H1 (cell line): ENCODE data around the gene TSEN54. TPM values are rescaled to one million over a fixed set of nuclear protein-coding genes. Genes with fewer than 3 reads are reported as not detected.

Experiments
- CTCF ChIA-PET: fragments of 300-600 bp; sonication (Branson Sonifier 250); formaldehyde crosslinking; loops from one replicate; lab custom pipeline; 2021; ENCODE audit not compliant: partially characterized antibody; lab: Charles Lee
- POLR2A ChIA-PET: fragments of 300-600 bp; sonication (Branson Sonifier 250); formaldehyde crosslinking; loops from one replicate; lab custom pipeline; 2021; ENCODE audit warnings: inconsistent platforms; ENCODE audit not compliant: partially characterized antibody; lab: Charles Lee
- DNase-seq, 2 experiments: peaks; one replicate each; pipeline versions ENCODE4 v3.0.0 to v3.0.0-alpha.2; 2010 to 2022; ENCODE audit warnings: low spot score in 2 of 2, low read depth in 1 of 2, mixed read lengths in 1 of 2
- FAIRE-seq: peaks from 2 replicates; lab custom pipeline; 2011; peaks lifted over from hg19 to GRCh38; lab: Jason Lieb, UNC
- H2AFZ ChIP-seq: 2 replicates; pipeline ENCODE4 v1.8.1; 2012; ENCODE audit warnings: low read length, inconsistent platforms
- H2AK5ac ChIP-seq: 2 replicates; pipeline ENCODE4 v1.6.1; 2013; ENCODE audit warnings: low read depth, low read length
- H2BK120ac ChIP-seq: replicated peaks from 2 replicates; pipeline ENCODE3; 2013; ENCODE audit warnings: low read depth, low read length, inconsistent platforms
- H2BK12ac ChIP-seq: 2 replicates; pipeline ENCODE4 v1.6.1; 2013; ENCODE audit warnings: low read depth, low read length
- H2BK15ac ChIP-seq: 2 replicates; pipeline ENCODE4 v1.6.1; 2013; ENCODE audit warnings: low read length
- H2BK20ac ChIP-seq: 2 replicates; pipeline ENCODE4 v1.6.1; 2013; ENCODE audit warnings: low read length
- H2BK5ac ChIP-seq: 2 replicates; pipeline ENCODE4 v1.6.1; 2013; ENCODE audit warnings: low read depth, low read length
- H3K14ac ChIP-seq: 2 replicates; pipeline ENCODE4 v1.6.1; 2013; ENCODE audit warnings: inconsistent platforms; ENCODE audit not compliant: insufficient read length
- H3K18ac ChIP-seq: 2 replicates; pipeline ENCODE4 v1.6.1; 2013; ENCODE audit warnings: low read length; ENCODE audit errors: extremely low read depth
- H3K23ac ChIP-seq: 2 replicates; pipeline ENCODE4 v1.6.1; 2013; ENCODE audit warnings: inconsistent platforms; ENCODE audit not compliant: insufficient read length
- H3K23me2 ChIP-seq: 2 replicates; pipeline ENCODE4 v1.6.1; 2013; ENCODE audit warnings: low read depth, low read length
- H3K27ac ChIP-seq: 2 replicates; pipeline ENCODE4 v1.6.1; 2011; ENCODE audit warnings: low read depth, low read length, inconsistent platforms
- H3K27me3 ChIP-seq, 4 experiments: replicated peaks in 1 of 4; 1 replicate in 1 of 4; 2 replicates in 3 of 4; pipeline versions ENCODE4 v1.6.1 to v1.8.1; 2011 to 2013; ENCODE audit warnings: low read length in 3 of 4, mild to moderate bottlenecking in 3 of 4, inconsistent platforms in 2 of 4, mixed read lengths in 2 of 4, moderate library complexity in 1 of 4; ENCODE audit not compliant: control insufficient read depth in 3 of 4, insufficient read depth in 3 of 4; ENCODE audit errors: extremely low read depth in 1 of 4
- H3K36me3 ChIP-seq, 4 experiments: 2 replicates each; pipeline versions ENCODE4 v1.6.1 to v1.8.1; 2011 to 2013; ENCODE audit warnings: mild to moderate bottlenecking in 4 of 4, low read length in 3 of 4, moderate library complexity in 2 of 4, control low read depth in 1 of 4, inconsistent platforms in 1 of 4; ENCODE audit not compliant: insufficient read depth in 4 of 4, control insufficient read depth in 2 of 4
- H3K4ac ChIP-seq: replicated peaks from 2 replicates; pipeline ENCODE3; 2013; ENCODE audit warnings: low read length, low read depth, mixed read lengths, inconsistent platforms; ENCODE audit not compliant: insufficient read length
- H3K4me1 ChIP-seq, 4 experiments: replicated peaks in 1 of 4; 1 replicate in 1 of 4; 2 replicates in 3 of 4; pipeline versions ENCODE4 v1.6.1 to v1.8.1; 2011 to 2013; ENCODE audit warnings: low read length in 3 of 4, inconsistent platforms in 2 of 4, mixed read lengths in 1 of 4; ENCODE audit not compliant: insufficient read depth in 4 of 4, control insufficient read depth in 3 of 4
- H3K4me2 ChIP-seq, 2 experiments: 2 replicates each; pipeline versions ENCODE4 v1.6.1 to v1.8.1; 2011 to 2013; ENCODE audit warnings: low read depth in 2 of 2, low read length in 2 of 2, control low read depth in 1 of 2, inconsistent platforms in 1 of 2, mild to moderate bottlenecking in 1 of 2; ENCODE audit not compliant: insufficient read depth in 1 of 2
- H3K4me3 ChIP-seq, 4 experiments: fragments of 200-600, 300-600 bp in 1 of 4; sonication (generic), shearing (Covaris generic), sonication (Bioruptor Twin) in 1 of 4; 2 replicates each; pipeline versions ENCODE4 v1.5.1 to v1.8.1; 2011 to 2016; ENCODE audit warnings: low read length in 4 of 4, low read depth in 3 of 4, control low read depth in 2 of 4, inconsistent platforms in 2 of 4, mild to moderate bottlenecking in 2 of 4, mixed read lengths in 1 of 4, moderate library complexity in 1 of 4; ENCODE audit not compliant: insufficient read depth in 2 of 4; ENCODE audit errors: extremely low read depth in 1 of 4
- H3K56ac ChIP-seq: replicated peaks from 2 replicates; pipeline ENCODE3; 2013; ENCODE audit warnings: low read depth, mild to moderate bottlenecking, mixed read lengths, low read length, inconsistent platforms; ENCODE audit not compliant: insufficient read length
- H3K79me1 ChIP-seq: 2 replicates; pipeline ENCODE4 v1.6.1; 2013; ENCODE audit warnings: low read depth, low read length, control low read depth
- H3K79me2 ChIP-seq, 2 experiments: 2 replicates each; pipeline versions ENCODE4 v1.6.1 to v1.8.1; 2012 to 2013; ENCODE audit warnings: low read length in 2 of 2, mild to moderate bottlenecking in 2 of 2, inconsistent platforms in 1 of 2; ENCODE audit not compliant: insufficient read depth in 2 of 2, control insufficient read depth in 1 of 2
- H3K9ac ChIP-seq, 4 experiments: replicated peaks in 1 of 4; 1 replicate in 1 of 4; 2 replicates in 3 of 4; pipeline versions ENCODE4 v1.6.1 to v1.8.1; 2011 to 2013; ENCODE audit warnings: low read depth in 3 of 4, low read length in 3 of 4, control low read depth in 2 of 4, mild to moderate bottlenecking in 2 of 4, moderate library complexity in 2 of 4, inconsistent platforms in 1 of 4; ENCODE audit errors: extremely low read depth in 1 of 4
- H3K9me3 ChIP-seq, 2 experiments: 2 replicates each; pipeline versions ENCODE4 v1.6.1 to v1.8.1; 2012 to 2013; ENCODE audit warnings: mild to moderate bottlenecking in 2 of 2, moderate library complexity in 2 of 2, control low read depth in 1 of 2, inconsistent platforms in 1 of 2, low read depth in 1 of 2, low read length in 1 of 2, mixed read lengths in 1 of 2; ENCODE audit not compliant: insufficient read depth in 2 of 2
- H4K20me1 ChIP-seq, 2 experiments: replicated peaks in 1 of 2; 2 replicates each; pipeline versions ENCODE3 to v1.8.1; 2011 to 2013; ENCODE audit warnings: inconsistent platforms in 2 of 2, low read length in 2 of 2, mild to moderate bottlenecking in 1 of 2; ENCODE audit not compliant: insufficient read depth in 2 of 2, control insufficient read depth in 1 of 2
- H4K5ac ChIP-seq: 2 replicates; pipeline ENCODE4 v1.6.1; 2013; ENCODE audit warnings: low read length, low read depth, mixed read lengths, inconsistent platforms; ENCODE audit not compliant: insufficient read length
- H4K8ac ChIP-seq: 2 replicates; pipeline ENCODE4 v1.8.0; 2013; ENCODE audit warnings: mild to moderate bottlenecking, moderate library complexity, low read length, inconsistent platforms; ENCODE audit not compliant: insufficient read depth; ENCODE audit errors: extremely low read depth
- H4K91ac ChIP-seq: replicated peaks from 2 replicates; pipeline ENCODE3; 2013; ENCODE audit warnings: low read length, mixed read lengths, inconsistent platforms; ENCODE audit not compliant: insufficient read length
- RNF2 ChIP-seq: fragments of 200-900, 300-1000 bp; sonication (generic); IDR thresholded peaks from 2 replicates; pipeline ENCODE4 v1.7.1; 2016; ENCODE audit warnings: borderline replicate concordance, low read depth, mild to moderate bottlenecking, antibody characterized with exemption, low read length; ENCODE audit not compliant: poor library complexity, severe bottlenecking; ENCODE audit errors: missing control alignments
- SIN3A ChIP-seq, 2 experiments: IDR thresholded peaks in 1 of 2; conservative IDR thresholded peaks in 1 of 2; 2 replicates each; pipeline ENCODE4 v1.6.1; 2011 to 2012; ENCODE audit warnings: low read length in 2 of 2, improper control_type of control experiment in 1 of 2, low read depth in 1 of 2, mild to moderate bottlenecking in 1 of 2
- USF2 ChIP-seq: IDR thresholded peaks from 2 replicates; pipeline ENCODE4 v1.6.1; 2011; ENCODE audit warnings: low read length, improper control_type of control experiment
- WGBS, 2 experiments: shearing (Covaris generic) in 1 of 2; methylation state at CpG; one replicate each; pipeline versions ENCODE4 v1.1.6 to v1.1.7; 2013 to 2015; ENCODE audit warnings: low lambda C conversion rate in 2 of 2, mixed read lengths in 2 of 2, inconsistent platforms in 1 of 2, low coverage in 1 of 2, missing lambda C conversion rate in 1 of 2; ENCODE audit not compliant: insufficient replicate concordance in 2 of 2, insufficient coverage in 1 of 2, insufficient read length in 1 of 2; ENCODE audit errors: extremely low coverage in 1 of 2, missing lambda C conversion rate in 1 of 2; 5-methylcytosine and 5-hydroxymethylcytosine counted together
- polyA plus RNA-seq, 7 experiments: library from polyadenylated mRNA; depleted of rRNA in 3 of 7; stranded (reverse) in 5 of 7; unstranded in 2 of 7; fragments of >200 nt in 5 of 7; fragments of 200-250 nt in 2 of 7; gene quantifications; 1 replicate in 5 of 7; 2 replicates in 1 of 7; 4 replicates in 1 of 7; pipeline versions ENCODE4 v1.2.1 to v1.2.3, GENCODE V29; 2011 to 2013; ENCODE audit warnings: missing spikeins in 2 of 7, mixed read lengths in 2 of 7
- total RNA-seq: library from RNA; stranded (reverse); fragmentation: NEBNext Ultra II Directional; extraction: Animal tissue kit (Norgen Biotek cat#: 25700); gene quantifications from 2 replicates; pipeline ENCODE4 v1.2.1, GENCODE V29; 2021

TSEN54 gene
- total and polyA plus RNA-seq, 2 of the 8 experiments (the other 6 are each of a cell fraction or from before 2014, with no cell fraction given), result 43.6 to 60.3 TPM

GRCh38 chr17:75482098-75482942 lies 34.0 kb upstream of the TSEN54 start:
- Histone ChIP-seq H2AK5ac (no peak overlapping the region), H3K4me3 (no peak overlapping the region)
- TF ChIP-seq USF2 (no peak), RNF2 (no peak), SIN3A (conservative IDR thresholded peaks at IDR 0.05 in 1 of 2, IDR thresholded peaks at IDR 0.05 in 1 of 2; ENCODE audit: low read depth in 1 of 2, low read length in 2 of 2) (no peak)

More at GRCh38 chr17:75482098-75482942, 34.0 kb upstream of the TSEN54 start:
- H3K14ac ChIP-seq, result no peak overlapping the region
- no peak overlapping the region for H3K56ac ChIP-seq
- no peaks in the 10 kb centered on the region for H3K79me2 ChIP-seq
- no peak overlapping the region for H2BK12ac ChIP-seq
- no peak for DNase-seq
- FAIRE-seq, result no peak
- CTCF ChIA-PET, result interaction anchor here (1.0 to 5.6 kb wide), 6 partner anchors 8 to 268 kb away, joined by 3 to 31 read pairs (median 3); no protein-coding TSS in a partner anchor
- H3K9me3 ChIP-seq, result no peaks in the 10 kb centered on the region
- no peak overlapping the region for H3K18ac ChIP-seq
- no peak overlapping the region for H2AFZ ChIP-seq
- H3K27me3 ChIP-seq, result no peaks in the 10 kb centered on the region
- H3K4ac ChIP-seq, result no peak overlapping the region
- no peak overlapping the region for H4K8ac ChIP-seq
- no peak overlapping the region for H3K23ac ChIP-seq
- no peak overlapping the region for H2BK20ac ChIP-seq
- no peak overlapping the region for H3K9ac ChIP-seq
- H3K79me1 ChIP-seq, result no peaks in the 10 kb centered on the region; the same call in 1 of the 2 replicates
- 91% methylated on average over 15 of the region's 16 CpGs; no CpG with 5 or more reads in 1 of the 2 experiments for WGBS, 2 experiments
- H4K91ac ChIP-seq, result no peak overlapping the region
- POLR2A ChIA-PET, result interaction anchor here (1.2 kb wide), 1 partner anchor 21 kb away, joined by 3 read pairs; no protein-coding TSS in a partner anchor
- no peak overlapping the region for H3K4me2 ChIP-seq
- H4K20me1 ChIP-seq, result peaks cover 0 to 5% of the 10 kb centered on the region in 2 experiments
- no peak overlapping the region for H2BK5ac ChIP-seq
- H2BK15ac ChIP-seq, result no peak overlapping the region
- no peak overlapping the region for H2BK120ac ChIP-seq
- H3K23me2 ChIP-seq, result no peaks in the 10 kb centered on the region
- peaks cover 0 to 7% (median under 1%) of the 10 kb centered on the region in 4 experiments; a peak in 5 of 7 replicates for H3K4me1 ChIP-seq
- no peaks in the 10 kb centered on the region for H3K36me3 ChIP-seq
- H4K5ac ChIP-seq, result no peak overlapping the region
- no peak overlapping the region for H3K27ac ChIP-seq
